ENCODE data around the gene MACC1.
"Not testable (repeated sequence)": the region's sequence is repeated elsewhere in the genome, so short reads cannot be mapped to it uniquely, and the experiment has no call there.

The MACC1 gene

GRCh38 chr7:20229646-20230500 is 12.7 kb upstream of the MACC1 start:
- no peak for DNase-seq

- DNase-seq: no peak
Measured at GRCh38 chr7:20229081-20229480, 11.9 kb upstream of the MACC1 start.

- DNase-seq: no peak
Measured at GRCh38 chr7:20228654-20229053, 11.5 kb upstream of the MACC1 start.

GRCh38 chr7:20227291-20227795 is 10.2 kb upstream of the MACC1 start:
- DNase-seq: no peak

GRCh38 chr7:20226860-20227259 is 9.7 kb upstream of the MACC1 start:
- no peak for DNase-seq

GRCh38 chr7:20225384-20225783 is 8.2 kb upstream of the MACC1 start:
- DNase-seq: no peak

GRCh38 chr7:20224025-20224424 is 6.8 kb upstream of the MACC1 start:
- no peak for DNase-seq

- no peak for DNase-seq
Measured at GRCh38 chr7:20223356-20223755, 6.2 kb upstream of the MACC1 start.

- DNase-seq: no peak
Measured at GRCh38 chr7:20222219-20222828, 5.1 kb upstream of the MACC1 start.

GRCh38 chr7:20220921-20221547 is 3.9 kb upstream of the MACC1 start:
- DNase-seq: no peak

GRCh38 chr7:20220293-20220761 is 3.1 kb upstream of the MACC1 start:
- no peak for DNase-seq

GRCh38 chr7:20219446-20220292 is 2.5 kb upstream of the MACC1 start:
- DNase-seq: no peak

- DNase-seq: no peak
Measured at GRCh38 chr7:20219062-20219445, 1.9 kb upstream of the MACC1 start.

- DNase-seq: no peak
Measured at GRCh38 chr7:20218279-20218678, 1.1 kb upstream of the MACC1 start.

- DNase-seq: no peak
Measured at GRCh38 chr7:20216406-20217036, 663 bp downstream of the MACC1 start.

- no peak for DNase-seq
Measured at GRCh38 chr7:20214921-20215669, 2.1 kb downstream of the MACC1 start.

GRCh38 chr7:20214132-20214531 is 3.1 kb downstream of the MACC1 start:
- no peak for DNase-seq

- no peak for DNase-seq
Measured at GRCh38 chr7:20213378-20213777, 3.8 kb downstream of the MACC1 start.

- no peak for DNase-seq
Measured at GRCh38 chr7:20211376-20211775, 5.8 kb downstream of the MACC1 start.

- DNase-seq: no peak
Measured at GRCh38 chr7:20208651-20209307, 8.4 kb downstream of the MACC1 start.

- not testable (repeated sequence) for DNase-seq
Measured at GRCh38 chr7:20207811-20208210, 9.4 kb downstream of the MACC1 start.

Measured in activated T-cell treated with anti-CD3 and anti-CD28 coated beads for 4 hours (primary cell).